Measurements from ENCODE around the gene CHD1.

The CHD1 gene

DNA sequence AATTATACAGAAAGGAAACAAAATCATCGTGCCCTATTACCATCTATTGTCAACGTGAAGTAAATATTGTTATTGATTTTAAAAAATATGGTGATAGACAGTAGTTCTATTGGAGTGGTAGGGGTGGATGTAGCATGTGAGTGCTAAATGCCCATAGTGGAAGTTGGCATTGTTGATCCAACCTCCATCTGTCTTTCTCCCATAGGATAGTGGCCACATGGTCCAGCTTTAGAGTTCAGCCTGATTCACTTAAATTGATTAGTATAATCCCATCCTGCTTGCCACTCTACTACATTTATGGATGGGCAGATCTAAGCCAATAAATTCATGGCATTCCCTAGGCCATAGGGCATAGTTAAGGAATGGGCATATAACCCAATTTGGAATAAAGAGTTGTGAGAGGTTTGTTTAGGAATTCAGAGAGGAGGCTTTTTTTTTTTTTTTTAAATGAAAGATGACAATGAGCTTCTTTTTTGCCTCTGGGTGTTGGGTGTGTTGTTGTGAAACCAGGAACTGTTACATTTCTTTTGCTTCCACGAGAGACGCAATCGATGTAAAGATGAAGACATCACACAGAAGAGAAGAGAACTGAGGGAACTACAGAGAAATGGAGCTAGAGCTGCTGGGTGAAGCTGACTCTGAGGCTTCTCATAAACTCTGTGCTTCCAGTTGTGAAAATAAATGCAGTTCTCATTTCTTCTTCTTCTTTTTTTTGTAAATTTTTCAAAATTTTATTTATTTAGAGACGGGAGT lies 12.5 kb upstream of the CHD1 start:
- Histone ChIP-seq H3K36me3 (ENCODE audit: control insufficient read depth, insufficient read depth, low read length) (no peaks in the 10 kb centered on the region), H3K4me3 (replicated peaks; ENCODE audit: low read depth, low read length) (no peak overlapping the region), H3K27me3 (replicated peaks; ENCODE audit: control insufficient read depth, insufficient read depth, low read length) (no peaks in the 10 kb centered on the region)
- TF ChIP-seq, protein P1, sequence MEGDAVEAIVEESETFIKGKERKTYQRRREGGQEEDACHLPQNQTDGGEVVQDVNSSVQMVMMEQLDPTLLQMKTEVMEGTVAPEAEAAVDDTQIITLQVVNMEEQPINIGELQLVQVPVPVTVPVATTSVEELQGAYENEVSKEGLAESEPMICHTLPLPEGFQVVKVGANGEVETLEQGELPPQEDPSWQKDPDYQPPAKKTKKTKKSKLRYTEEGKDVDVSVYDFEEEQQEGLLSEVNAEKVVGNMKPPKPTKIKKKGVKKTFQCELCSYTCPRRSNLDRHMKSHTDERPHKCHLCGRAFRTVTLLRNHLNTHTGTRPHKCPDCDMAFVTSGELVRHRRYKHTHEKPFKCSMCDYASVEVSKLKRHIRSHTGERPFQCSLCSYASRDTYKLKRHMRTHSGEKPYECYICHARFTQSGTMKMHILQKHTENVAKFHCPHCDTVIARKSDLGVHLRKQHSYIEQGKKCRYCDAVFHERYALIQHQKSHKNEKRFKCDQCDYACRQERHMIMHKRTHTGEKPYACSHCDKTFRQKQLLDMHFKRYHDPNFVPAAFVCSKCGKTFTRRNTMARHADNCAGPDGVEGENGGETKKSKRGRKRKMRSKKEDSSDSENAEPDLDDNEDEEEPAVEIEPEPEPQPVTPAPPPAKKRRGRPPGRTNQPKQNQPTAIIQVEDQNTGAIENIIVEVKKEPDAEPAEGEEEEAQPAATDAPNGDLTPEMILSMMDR (IDR thresholded peaks at IDR 0.05; ENCODE audit: insufficient read depth, low read length, poor library complexity, severe bottlenecking) = no peak
- DNase-seq (ENCODE audit: extremely low read depth, insufficient read length) = no peak

DNA sequence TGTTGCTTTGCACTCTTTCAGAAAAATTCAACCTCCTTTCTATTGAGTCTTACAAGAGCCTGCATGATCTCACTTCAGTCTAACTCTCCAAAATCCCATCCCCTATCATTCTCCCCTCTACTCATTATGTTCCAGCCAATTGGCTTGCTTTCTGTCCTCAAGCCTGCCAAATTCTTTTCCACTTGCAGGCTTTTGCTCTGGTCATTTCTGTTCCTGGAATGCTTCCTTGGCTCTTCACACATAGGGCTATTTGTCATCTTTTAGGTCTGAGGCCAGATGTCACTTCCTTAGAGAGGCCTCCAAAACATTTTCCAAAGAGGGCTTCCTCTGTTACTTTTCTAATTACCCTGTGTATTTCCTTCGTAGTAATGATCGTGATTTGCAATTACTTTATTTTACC lies 11.8 kb upstream of the CHD1 start:
- no peaks in the 10 kb centered on the region for H3K36me3 ChIP-seq (ENCODE audit: control insufficient read depth, insufficient read depth, low read length)
- no peaks in the 10 kb centered on the region for H3K27me3 ChIP-seq (replicated peaks; ENCODE audit: control insufficient read depth, insufficient read depth, low read length)
- no peak for DNase-seq (ENCODE audit: extremely low read depth, insufficient read length)
- no peak overlapping the region for H3K4me3 ChIP-seq (replicated peaks; ENCODE audit: low read depth, low read length)
- TF ChIP-seq, protein P1 (IDR thresholded peaks at IDR 0.05; ENCODE audit: insufficient read depth, low read length, poor library complexity, severe bottlenecking) = no peak

DNA sequence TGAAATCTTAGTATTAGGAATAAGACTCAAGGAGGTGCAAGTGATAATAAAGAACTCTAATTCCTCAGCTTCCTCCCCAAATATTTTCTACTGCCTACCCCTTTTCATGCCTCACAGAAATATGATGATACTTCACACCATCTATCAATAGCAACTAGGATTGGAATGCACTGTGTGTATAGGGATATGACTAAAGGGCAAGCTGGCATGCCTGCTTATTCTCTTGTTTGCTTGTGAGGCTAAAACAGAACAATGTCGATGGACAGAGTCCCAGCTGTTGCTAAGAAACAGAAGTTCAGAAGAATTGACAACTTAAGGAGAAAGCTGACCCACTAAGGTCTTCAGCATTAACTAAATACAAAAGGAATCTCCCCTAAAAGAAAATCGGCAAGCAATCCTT lies 9.7 kb upstream of the CHD1 start:
- TF ChIP-seq, protein P1 (IDR thresholded peaks at IDR 0.05; ENCODE audit: insufficient read depth, low read length, poor library complexity, severe bottlenecking) = no peak
- Histone ChIP-seq H3K27me3 (replicated peaks; ENCODE audit: control insufficient read depth, insufficient read depth, low read length) (no peaks in the 10 kb centered on the region), H3K4me3 (replicated peaks; ENCODE audit: low read depth, low read length) (no peak overlapping the region), H3K36me3 (ENCODE audit: control insufficient read depth, insufficient read depth, low read length) (no peaks in the 10 kb centered on the region)
- no peak for DNase-seq (ENCODE audit: extremely low read depth, insufficient read length)

DNA sequence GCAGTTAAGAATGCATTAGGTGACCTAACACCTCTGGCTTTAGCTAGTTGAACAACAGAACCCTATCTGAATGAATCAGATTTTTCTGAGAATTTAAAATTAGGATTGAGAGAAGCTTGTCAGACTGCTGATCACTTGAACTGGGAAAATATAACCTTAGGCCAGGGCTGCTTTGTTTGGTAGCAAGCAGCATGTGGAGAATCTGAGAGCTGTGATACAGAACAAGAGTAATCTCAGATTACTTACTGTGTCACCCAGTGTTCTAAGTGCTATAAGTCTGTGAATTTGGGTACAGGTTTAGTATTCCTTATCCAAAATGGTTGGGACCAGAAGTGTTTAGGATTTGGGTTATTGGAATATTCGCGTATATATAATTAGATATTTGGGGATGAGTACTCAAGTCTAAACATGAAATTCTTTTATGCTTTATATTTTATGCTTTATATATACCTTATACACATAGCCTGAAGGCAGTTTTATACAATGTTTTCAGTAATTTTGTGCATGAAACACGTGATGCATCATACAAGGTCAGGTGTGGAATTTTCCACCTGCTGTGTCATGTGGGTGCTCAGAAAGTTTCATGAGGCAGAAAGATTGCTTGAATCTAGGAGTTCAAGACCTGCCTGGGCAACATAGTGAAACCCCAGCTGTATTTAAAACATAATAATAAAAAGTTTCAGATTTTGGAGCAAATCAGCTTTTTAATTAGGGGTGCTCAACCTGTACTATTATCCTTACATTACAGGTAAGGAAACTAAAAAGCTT lies 8.3 kb upstream of the CHD1 start:
- no peak overlapping the region for H3K4me3 ChIP-seq (replicated peaks; ENCODE audit: low read depth, low read length)
- no peaks in the 10 kb centered on the region for H3K36me3 ChIP-seq (ENCODE audit: control insufficient read depth, insufficient read depth, low read length)
- no peaks in the 10 kb centered on the region for H3K27me3 ChIP-seq (replicated peaks; ENCODE audit: control insufficient read depth, insufficient read depth, low read length)
- DNase-seq (ENCODE audit: extremely low read depth, insufficient read length) = no peak
- TF ChIP-seq, protein P1 (IDR thresholded peaks at IDR 0.05; ENCODE audit: insufficient read depth, low read length, poor library complexity, severe bottlenecking) = no peak

DNA sequence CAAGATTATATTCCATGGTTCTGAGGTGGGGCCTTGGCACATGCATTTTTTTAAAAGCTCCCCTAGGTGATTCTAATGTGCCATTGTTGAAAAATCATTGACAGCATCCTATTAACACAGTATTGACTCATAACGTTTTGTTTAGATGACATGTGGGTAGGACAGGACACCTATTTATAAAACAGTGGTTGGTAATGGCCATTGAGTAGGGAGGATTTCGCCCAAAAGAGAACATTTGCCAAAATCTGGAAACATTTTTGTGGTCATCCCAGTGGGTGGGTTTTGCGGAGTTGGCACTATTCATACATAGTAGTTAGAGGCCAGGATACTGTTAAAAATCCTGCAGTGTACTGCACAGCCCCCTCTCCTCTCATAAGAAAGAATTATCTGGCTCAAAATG lies 6.4 kb upstream of the CHD1 start:
- TF ChIP-seq, protein P1 (IDR thresholded peaks at IDR 0.05; ENCODE audit: insufficient read depth, low read length, poor library complexity, severe bottlenecking) = no peak
- Histone ChIP-seq H3K36me3 (ENCODE audit: control insufficient read depth, insufficient read depth, low read length) (no peaks in the 10 kb centered on the region), H3K27me3 (replicated peaks; ENCODE audit: control insufficient read depth, insufficient read depth, low read length) (no peaks in the 10 kb centered on the region), H3K4me3 (replicated peaks; ENCODE audit: low read depth, low read length) (no peak overlapping the region)
- DNase-seq (ENCODE audit: extremely low read depth, insufficient read length) = no peak
